CD14-positive monocyte (primary cell): ENCODE data around the gene POU2F2. TPM values are rescaled to one million over a fixed set of nuclear protein-coding genes. Genes with fewer than 3 reads are reported as not detected.
A peak's percentile ranks its signal among the peaks of the same experiment; 100 is the strongest.

ENCODE experiments used
- DNase-seq, 3 donors: peaks; one replicate each; pipeline ENCODE4 v3.0.0-alpha.2; 2011 to 2022
- H2AFZ ChIP-seq: 2 replicates; pipeline ENCODE4 v1.6.0; 2012; ENCODE audit warnings: mild to moderate bottlenecking, low read depth, low read length, inconsistent platforms; ENCODE audit not compliant: insufficient read depth, poor library complexity, severe bottlenecking
- H3K27ac ChIP-seq, 2 donors: 1 replicate in 1 of 2; 2 replicates in 1 of 2; pipeline ENCODE4 v1.5.1; 2012 to 2013; ENCODE audit warnings: low read length in 2 of 2, control low read depth in 1 of 2, inconsistent platforms in 1 of 2, low read depth in 1 of 2, mild to moderate bottlenecking in 1 of 2
- H3K27me3 ChIP-seq, 2 donors: one replicate each; pipeline versions ENCODE4 v1.6.0 to v1.6.1; 2011 to 2013; ENCODE audit warnings: low read length in 2 of 2; ENCODE audit not compliant: control insufficient read depth in 2 of 2, insufficient read depth in 2 of 2
- H3K36me3 ChIP-seq, 2 donors: replicated peaks in 1 of 2; 1 replicate in 1 of 2; 2 replicates in 1 of 2; pipeline versions ENCODE4 v1.5.1 to v1.6.1; 2012 to 2013; ENCODE audit warnings: low read length in 2 of 2, control low read depth in 1 of 2, inconsistent platforms in 1 of 2, mild to moderate bottlenecking in 1 of 2; ENCODE audit not compliant: insufficient read depth in 2 of 2, control insufficient read depth in 1 of 2
- H3K4me1 ChIP-seq, 2 donors: 1 replicate in 1 of 2; 2 replicates in 1 of 2; pipeline versions ENCODE4 v1.5.1 to v1.6.1; 2012 to 2013; ENCODE audit warnings: low read length in 2 of 2, control low read depth in 1 of 2, inconsistent platforms in 1 of 2, mild to moderate bottlenecking in 1 of 2, moderate library complexity in 1 of 2; ENCODE audit not compliant: insufficient read depth in 2 of 2, control insufficient read depth in 1 of 2
- H3K4me2 ChIP-seq: replicated peaks from 2 replicates; pipeline ENCODE3; 2012; ENCODE audit warnings: low read length, moderate library complexity, mild to moderate bottlenecking; ENCODE audit not compliant: poor library complexity, severe bottlenecking; ENCODE audit errors: extremely low read depth
- H3K4me3 ChIP-seq, 3 experiments: fragments of 200-600 bp in 1 of 3; sonication (generic) in 1 of 3; replicated peaks in 1 of 3; 1 replicate in 2 of 3; 2 replicates in 1 of 3; pipeline ENCODE4 v1.5.1; 2011 to 2013; ENCODE audit warnings: low read length in 3 of 3, mild to moderate bottlenecking in 3 of 3, control low read depth in 2 of 3, low read depth in 2 of 3, inconsistent platforms in 1 of 3, moderate library complexity in 1 of 3
- H3K79me2 ChIP-seq: 2 replicates; pipeline ENCODE4 v1.6.0; 2012; ENCODE audit warnings: mild to moderate bottlenecking, control low read depth, inconsistent platforms, low read length, moderate library complexity; ENCODE audit not compliant: insufficient read depth
- H3K9ac ChIP-seq: 2 replicates; pipeline ENCODE4 v1.6.0; 2017; ENCODE audit warnings: low read length, mild to moderate bottlenecking; ENCODE audit not compliant: insufficient read depth, poor library complexity, severe bottlenecking
- H3K9me3 ChIP-seq, 2 donors: replicated peaks in 1 of 2; 1 replicate in 1 of 2; 2 replicates in 1 of 2; pipeline versions ENCODE4 v1.5.1 to v1.6.1; 2012 to 2013; ENCODE audit warnings: low read length in 2 of 2, control low read depth in 1 of 2; ENCODE audit not compliant: control insufficient read depth in 1 of 2, insufficient read depth in 1 of 2
- H4K20me1 ChIP-seq: 2 replicates; pipeline ENCODE4 v1.6.0; 2012; ENCODE audit warnings: mild to moderate bottlenecking, low read length, control low read depth, moderate library complexity; ENCODE audit not compliant: insufficient read depth
- H3K27ac Mint-ChIP-seq, 7 donors: one replicate each; pipeline ENCODE4 v1.8.0; 2020; ENCODE audit warnings: mild to moderate bottlenecking in 7 of 7, mixed read lengths in 7 of 7, moderate library complexity in 6 of 7, inconsistent platforms in 2 of 7
- H3K27me3 Mint-ChIP-seq, 3 donors: one replicate each; pipeline ENCODE4 v1.8.0; 2021 to 2022; ENCODE audit warnings: low read depth in 3 of 3, mild to moderate bottlenecking in 3 of 3, mixed read lengths in 3 of 3, moderate library complexity in 3 of 3, inconsistent platforms in 1 of 3
- H3K36me3 Mint-ChIP-seq, 2 donors: one replicate each; pipeline ENCODE4 v1.8.0; 2020; ENCODE audit warnings: mixed read lengths in 2 of 2, inconsistent platforms in 1 of 2, mild to moderate bottlenecking in 1 of 2
- H3K4me1 Mint-ChIP-seq: one replicate; pipeline ENCODE4 v1.8.0; 2020; ENCODE audit warnings: mild to moderate bottlenecking, mixed read lengths
- H3K4me3 Mint-ChIP-seq, 2 donors: one replicate each; pipeline ENCODE4 v1.8.0; 2020; ENCODE audit warnings: mild to moderate bottlenecking in 2 of 2, mixed read lengths in 2 of 2, moderate library complexity in 1 of 2
- H3K9me3 Mint-ChIP-seq, 7 donors: one replicate each; pipeline ENCODE4 v1.8.0; 2020 to 2022; ENCODE audit warnings: mixed read lengths in 7 of 7, mild to moderate bottlenecking in 6 of 7, moderate library complexity in 6 of 7, inconsistent platforms in 2 of 7
- WGBS: methylation state at CpG from one replicate; pipeline ENCODE4 v1.1.5; 2013; ENCODE audit warnings: missing lambda C conversion rate; ENCODE audit not compliant: insufficient coverage; 5-methylcytosine and 5-hydroxymethylcytosine counted together
- intact Hi-C, 2 donors: fragments of 100-400 bp; cut with micrococcal nuclease; formaldehyde crosslinking; loops; one replicate each; pipeline versions ENCODE4 v1.15.0 to v1.15.1; 2023
- polyA plus RNA-seq, 3 donors: library from polyadenylated mRNA; depleted of rRNA in 1 of 3; unstranded in 2 of 3; stranded (reverse) in 1 of 3; fragments of 300-500 nt in 2 of 3; fragments of >200 nt in 1 of 3; fragmentation: Illumina TruSeq in 2 of 3; gene quantifications; 1 replicate in 2 of 3; 2 replicates in 1 of 3; pipeline ENCODE4 v1.2.3, GENCODE V29; 2012 to 2021
- TF ChIP-seq, protein P1 (sequence below): fragments of 200-600 bp; IDR thresholded peaks from one replicate; pipeline ENCODE4 v1.8.0; 2022; ENCODE audit warnings: antibody characterized with exemption, mild to moderate bottlenecking

POU2F2 gene
- polyA plus RNA-seq, 3 donors = 20.0 to 147 (median 28.2) TPM

DNA sequence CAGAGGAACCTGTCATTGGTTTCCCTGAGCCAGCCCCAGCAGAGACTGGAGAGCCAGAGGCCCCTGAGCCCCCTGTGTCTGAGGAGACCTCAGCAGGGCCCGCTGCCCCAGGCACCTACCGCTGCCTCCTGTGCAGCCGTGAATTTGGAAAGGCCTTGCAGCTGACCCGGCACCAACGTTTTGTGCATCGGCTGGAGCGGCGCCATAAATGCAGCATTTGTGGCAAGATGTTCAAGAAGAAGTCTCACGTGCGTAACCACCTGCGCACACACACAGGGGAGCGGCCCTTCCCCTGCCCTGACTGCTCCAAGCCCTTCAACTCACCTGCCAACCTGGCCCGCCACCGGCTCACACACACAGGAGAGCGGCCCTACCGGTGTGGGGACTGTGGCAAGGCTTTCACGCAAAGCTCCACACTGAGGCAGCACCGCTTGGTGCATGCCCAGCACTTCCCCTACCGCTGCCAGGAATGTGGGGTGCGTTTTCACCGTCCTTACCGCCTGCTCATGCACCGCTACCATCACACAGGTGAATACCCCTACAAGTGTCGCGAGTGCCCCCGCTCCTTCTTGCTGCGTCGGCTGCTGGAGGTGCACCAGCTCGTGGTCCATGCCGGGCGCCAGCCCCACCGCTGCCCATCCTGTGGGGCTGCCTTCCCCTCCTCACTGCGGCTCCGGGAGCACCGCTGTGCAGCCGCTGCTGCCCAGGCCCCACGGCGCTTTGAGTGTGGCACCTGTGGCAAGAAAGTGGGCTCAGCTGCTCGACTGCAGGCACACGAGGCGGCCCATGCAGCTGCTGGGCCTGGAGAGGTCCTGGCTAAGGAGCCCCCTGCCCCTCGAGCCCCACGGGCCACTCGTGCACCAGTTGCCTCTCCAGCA lies 52.1 kb downstream of the POU2F2 start:
- no peaks in the 10 kb centered on the region for H3K27me3 ChIP-seq
- no peak for DNase-seq
- Mint-ChIP-seq H3K27me3 (peaks cover 0 to 6% (median 4%) of the 10 kb centered on the region in 3 donors), H3K9me3 (no peaks in the 10 kb centered on the region), H3K4me3 (no peak overlapping the region), H3K4me1 (peaks cover 24% of the 10 kb centered on the region), H3K27ac (peak overlapping the region in 1 of 7 donors; percentile 15), H3K36me3 (peaks cover 32 to 46% of the 10 kb centered on the region in 2 donors)
- no peak overlapping the region for H3K4me3 ChIP-seq
- H3K36me3 ChIP-seq = peaks cover 35 to 43% of the 10 kb centered on the region in 2 donors
- H3K4me1 ChIP-seq = peaks cover 13 to 18% of the 10 kb centered on the region in 2 donors
- H3K9me3 ChIP-seq = no peaks in the 10 kb centered on the region
- TF ChIP-seq, protein P1, sequence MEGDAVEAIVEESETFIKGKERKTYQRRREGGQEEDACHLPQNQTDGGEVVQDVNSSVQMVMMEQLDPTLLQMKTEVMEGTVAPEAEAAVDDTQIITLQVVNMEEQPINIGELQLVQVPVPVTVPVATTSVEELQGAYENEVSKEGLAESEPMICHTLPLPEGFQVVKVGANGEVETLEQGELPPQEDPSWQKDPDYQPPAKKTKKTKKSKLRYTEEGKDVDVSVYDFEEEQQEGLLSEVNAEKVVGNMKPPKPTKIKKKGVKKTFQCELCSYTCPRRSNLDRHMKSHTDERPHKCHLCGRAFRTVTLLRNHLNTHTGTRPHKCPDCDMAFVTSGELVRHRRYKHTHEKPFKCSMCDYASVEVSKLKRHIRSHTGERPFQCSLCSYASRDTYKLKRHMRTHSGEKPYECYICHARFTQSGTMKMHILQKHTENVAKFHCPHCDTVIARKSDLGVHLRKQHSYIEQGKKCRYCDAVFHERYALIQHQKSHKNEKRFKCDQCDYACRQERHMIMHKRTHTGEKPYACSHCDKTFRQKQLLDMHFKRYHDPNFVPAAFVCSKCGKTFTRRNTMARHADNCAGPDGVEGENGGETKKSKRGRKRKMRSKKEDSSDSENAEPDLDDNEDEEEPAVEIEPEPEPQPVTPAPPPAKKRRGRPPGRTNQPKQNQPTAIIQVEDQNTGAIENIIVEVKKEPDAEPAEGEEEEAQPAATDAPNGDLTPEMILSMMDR = no peak
- no peak overlapping the region for H2AFZ ChIP-seq
- H4K20me1 ChIP-seq = peaks cover 53% of the 10 kb centered on the region
- 95% methylated on average over 42 of the region's 44 CpGs for WGBS
- no peak overlapping the region for H3K27ac ChIP-seq
- peaks cover 44% of the 10 kb centered on the region for H3K79me2 ChIP-seq
- no peak overlapping the region for H3K9ac ChIP-seq
- intact Hi-C loops = no loop called here
- H3K4me2 ChIP-seq = no peak overlapping the region

DNA sequence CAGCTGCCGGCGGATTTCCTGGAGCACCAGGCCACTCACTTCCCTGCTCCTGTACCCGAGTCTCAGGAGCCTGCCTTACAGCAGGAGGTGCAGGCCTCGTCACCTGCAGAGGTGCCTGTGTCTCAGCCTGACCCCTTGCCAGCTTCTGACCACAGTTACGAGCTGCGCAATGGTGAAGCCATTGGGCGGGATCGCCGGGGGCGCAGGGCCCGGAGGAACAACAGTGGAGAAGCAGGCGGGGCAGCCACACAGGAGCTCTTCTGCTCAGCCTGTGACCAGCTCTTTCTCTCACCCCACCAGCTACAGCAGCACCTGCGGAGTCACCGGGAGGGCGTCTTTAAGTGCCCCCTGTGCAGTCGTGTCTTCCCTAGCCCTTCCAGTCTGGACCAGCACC lies 53.0 kb downstream of the POU2F2 start:
- Histone ChIP-seq H3K36me3 (peaks cover 35 to 43% of the 10 kb centered on the region in 2 donors), H3K4me3 (no peak overlapping the region), H3K4me1 (peaks cover 17 to 25% of the 10 kb centered on the region in 2 donors), H3K4me2 (no peak overlapping the region), H3K79me2 (peaks cover 44% of the 10 kb centered on the region), H4K20me1 (peaks cover 53% of the 10 kb centered on the region), H3K9ac (no peak overlapping the region), H3K27me3 (no peaks in the 10 kb centered on the region), H2AFZ (no peak overlapping the region), H3K9me3 (no peaks in the 10 kb centered on the region), H3K27ac (no peak overlapping the region)
- peaks cover 32 to 46% of the 10 kb centered on the region in 2 donors for H3K36me3 Mint-ChIP-seq
- H3K27me3 Mint-ChIP-seq = peaks cover 0 to 4% (median 3%) of the 10 kb centered on the region in 3 donors
- intact Hi-C loops = no loop called here
- TF ChIP-seq, protein P1 = no peak
- H3K9me3 Mint-ChIP-seq = peaks cover 0 to 2% (median 0%) of the 10 kb centered on the region in 7 donors
- H3K4me1 Mint-ChIP-seq = peaks cover 31% of the 10 kb centered on the region
- H3K27ac Mint-ChIP-seq = peak overlapping the region in 2 of 7 donors; percentile 29 to 60
- H3K4me3 Mint-ChIP-seq = no peak overlapping the region
- DNase-seq = no peak
- 86% methylated on average over 16 of the region's 16 CpGs for WGBS
